Right atrium auricular region (tissue), 2 donors: ENCODE measurements around the gene EPHB2. TPM values are rescaled to one million over a fixed set of nuclear protein-coding genes. Genes with fewer than 3 reads are reported as not detected.

Experiments
- DNase-seq: peaks from one replicate; pipeline ENCODE4 v3.0.0-alpha.2; 2019; ENCODE audit warnings: low spot score
- H3K27ac ChIP-seq, 2 donors: fragments of 200-600 bp; sonication (generic); 1 replicate in 1 of 2; 2 replicates in 1 of 2; pipeline ENCODE4 v1.5.1; 2016 to 2019
- H3K27me3 ChIP-seq, 2 donors: fragments of 200-600 bp; sonication (generic); one replicate each; pipeline versions ENCODE4 v1.5.1 to v1.6.0; 2017 to 2019
- H3K36me3 ChIP-seq: fragments of 200-600 bp; sonication (generic); one replicate; pipeline ENCODE4 v1.5.1; 2016
- H3K4me1 ChIP-seq, 2 donors: fragments of 200-600 bp; sonication (generic); one replicate each; pipeline versions ENCODE4 v1.5.1 to v1.6.0; 2017 to 2019
- H3K4me3 ChIP-seq, 2 donors: fragments of 200-600 bp; sonication (generic); 1 replicate in 1 of 2; 2 replicates in 1 of 2; pipeline ENCODE4 v1.5.1; 2017 to 2019; ENCODE audit warnings: mild to moderate bottlenecking in 1 of 2, moderate library complexity in 1 of 2
- H3K9me3 ChIP-seq, 2 donors: fragments of 200-600 bp; sonication (generic); one replicate each; pipeline ENCODE4 v1.5.1; 2019
- total RNA-seq, 2 donors: library from RNA; depleted of rRNA; stranded (reverse); fragments of >200 nt; gene quantifications; one replicate each; pipeline ENCODE4 v1.1.0, GENCODE V29; 2016
- TF ChIP-seq, protein P1 (sequence below), 2 donors: fragments of 200-600 bp; sonication (generic); IDR thresholded peaks; one replicate each; pipeline ENCODE4 v1.5.1; 2019; ENCODE audit warnings: antibody characterized with exemption in 2 of 2

The EPHB2 gene
- total RNA-seq, 2 donors from 2014 or later, result 1.8 to 2.6 TPM

DNA sequence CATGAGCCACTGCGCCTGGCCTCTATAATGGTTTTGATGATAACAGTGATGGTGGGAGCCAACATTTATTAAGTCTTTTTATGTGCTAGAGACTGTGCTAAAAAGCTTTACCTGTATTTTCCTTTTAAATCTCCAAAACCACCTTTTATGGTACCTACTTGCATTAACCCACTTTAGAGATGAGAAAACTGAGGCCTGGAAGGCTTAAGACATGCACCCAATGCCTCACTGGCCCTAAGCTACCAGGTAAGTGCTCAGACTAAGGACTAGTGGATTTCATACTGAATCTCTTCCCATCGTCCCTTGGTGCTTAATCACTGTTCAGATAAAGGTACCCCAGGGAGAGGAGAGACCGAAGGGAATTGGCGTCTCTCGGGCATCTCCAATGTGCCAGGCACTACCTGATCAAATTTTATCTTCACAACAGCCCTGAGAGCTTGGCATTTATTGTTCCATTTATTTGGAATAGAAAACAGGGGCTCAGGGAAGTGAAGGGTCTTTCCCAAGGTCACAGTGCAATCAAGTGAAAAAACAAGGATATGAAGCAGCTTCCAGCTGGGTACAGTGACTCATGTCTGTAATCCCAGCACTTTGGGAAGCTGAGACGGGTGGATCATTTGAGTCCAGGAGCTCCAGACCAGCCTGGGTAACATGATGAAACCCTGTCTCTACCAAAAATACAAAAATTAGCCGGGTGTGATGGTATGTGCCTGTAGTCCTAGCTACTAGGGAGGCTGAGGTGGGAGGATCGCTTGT, 177.9 kb downstream of the EPHB2 start:
- Histone ChIP-seq H3K4me3 (no peak overlapping the region), H3K27ac (no peak overlapping the region), H3K9me3 (no peaks in the 10 kb centered on the region), H3K4me1 (no peaks in the 10 kb centered on the region), H3K36me3 (no peaks in the 10 kb centered on the region), H3K27me3 (no peaks in the 10 kb centered on the region)
- TF ChIP-seq, protein P1, sequence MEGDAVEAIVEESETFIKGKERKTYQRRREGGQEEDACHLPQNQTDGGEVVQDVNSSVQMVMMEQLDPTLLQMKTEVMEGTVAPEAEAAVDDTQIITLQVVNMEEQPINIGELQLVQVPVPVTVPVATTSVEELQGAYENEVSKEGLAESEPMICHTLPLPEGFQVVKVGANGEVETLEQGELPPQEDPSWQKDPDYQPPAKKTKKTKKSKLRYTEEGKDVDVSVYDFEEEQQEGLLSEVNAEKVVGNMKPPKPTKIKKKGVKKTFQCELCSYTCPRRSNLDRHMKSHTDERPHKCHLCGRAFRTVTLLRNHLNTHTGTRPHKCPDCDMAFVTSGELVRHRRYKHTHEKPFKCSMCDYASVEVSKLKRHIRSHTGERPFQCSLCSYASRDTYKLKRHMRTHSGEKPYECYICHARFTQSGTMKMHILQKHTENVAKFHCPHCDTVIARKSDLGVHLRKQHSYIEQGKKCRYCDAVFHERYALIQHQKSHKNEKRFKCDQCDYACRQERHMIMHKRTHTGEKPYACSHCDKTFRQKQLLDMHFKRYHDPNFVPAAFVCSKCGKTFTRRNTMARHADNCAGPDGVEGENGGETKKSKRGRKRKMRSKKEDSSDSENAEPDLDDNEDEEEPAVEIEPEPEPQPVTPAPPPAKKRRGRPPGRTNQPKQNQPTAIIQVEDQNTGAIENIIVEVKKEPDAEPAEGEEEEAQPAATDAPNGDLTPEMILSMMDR (IDR thresholded peaks at IDR 0.05), result no peak
- DNase-seq, result no peak

DNA sequence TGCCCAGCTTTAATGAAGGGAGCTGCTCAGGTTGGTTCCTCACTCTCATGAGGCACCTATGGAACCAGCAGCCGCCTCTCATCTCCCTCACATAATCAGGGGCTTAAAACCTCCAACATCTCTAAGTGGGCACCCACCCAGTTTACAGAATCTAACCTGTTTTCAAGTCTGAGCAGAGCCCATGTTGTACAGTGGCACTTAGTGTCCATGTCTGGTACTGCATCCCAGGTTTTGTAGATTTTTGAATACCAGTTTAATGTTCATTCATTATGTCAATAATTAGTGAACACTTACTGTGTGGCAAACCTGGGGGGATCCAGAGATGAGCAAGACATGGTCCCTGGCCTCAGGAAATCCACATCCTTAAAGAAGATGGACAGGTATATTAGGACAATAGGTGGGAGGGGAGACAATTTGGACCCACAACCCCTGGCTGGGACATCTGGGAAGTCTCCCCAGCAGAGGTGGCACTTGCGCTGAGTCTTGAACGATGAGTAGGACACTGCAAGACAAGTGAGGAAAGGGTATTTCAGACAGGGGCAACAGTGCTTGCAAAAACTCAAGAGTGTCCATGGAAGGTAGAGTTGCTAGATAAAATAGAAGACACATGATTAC, 178.7 kb downstream of the EPHB2 start:
- TF ChIP-seq, protein P1 (IDR thresholded peaks at IDR 0.05), result peak; percentile 69 to 78
- Histone ChIP-seq H3K4me3 (no peak overlapping the region), H3K27me3 (no peaks in the 10 kb centered on the region), H3K27ac (no peak overlapping the region), H3K4me1 (no peaks in the 10 kb centered on the region), H3K9me3 (no peaks in the 10 kb centered on the region), H3K36me3 (no peaks in the 10 kb centered on the region)
- no peak for DNase-seq

DNA sequence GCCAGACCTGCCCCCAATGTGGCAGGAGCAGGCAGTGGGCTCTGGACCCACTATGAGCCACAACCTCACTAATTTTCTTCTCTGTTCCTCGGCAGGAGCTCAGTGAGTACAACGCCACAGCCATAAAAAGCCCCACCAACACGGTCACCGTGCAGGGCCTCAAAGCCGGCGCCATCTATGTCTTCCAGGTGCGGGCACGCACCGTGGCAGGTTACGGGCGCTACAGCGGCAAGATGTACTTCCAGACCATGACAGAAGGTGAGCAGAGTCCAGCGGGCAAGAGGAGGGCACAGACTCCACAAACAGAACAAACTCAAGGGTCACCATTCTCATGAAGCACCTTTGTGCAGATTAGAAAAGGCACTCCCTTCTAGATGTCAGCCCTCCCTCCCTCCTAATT, 182.2 kb downstream of the EPHB2 start:
- Histone ChIP-seq H3K27me3 (no peaks in the 10 kb centered on the region), H3K27ac (no peak overlapping the region), H3K36me3 (no peaks in the 10 kb centered on the region), H3K4me1 (no peaks in the 10 kb centered on the region), H3K9me3 (no peaks in the 10 kb centered on the region), H3K4me3 (no peak overlapping the region)
- TF ChIP-seq, protein P1 (IDR thresholded peaks at IDR 0.05), result no peak
- DNase-seq, result no peak

DNA sequence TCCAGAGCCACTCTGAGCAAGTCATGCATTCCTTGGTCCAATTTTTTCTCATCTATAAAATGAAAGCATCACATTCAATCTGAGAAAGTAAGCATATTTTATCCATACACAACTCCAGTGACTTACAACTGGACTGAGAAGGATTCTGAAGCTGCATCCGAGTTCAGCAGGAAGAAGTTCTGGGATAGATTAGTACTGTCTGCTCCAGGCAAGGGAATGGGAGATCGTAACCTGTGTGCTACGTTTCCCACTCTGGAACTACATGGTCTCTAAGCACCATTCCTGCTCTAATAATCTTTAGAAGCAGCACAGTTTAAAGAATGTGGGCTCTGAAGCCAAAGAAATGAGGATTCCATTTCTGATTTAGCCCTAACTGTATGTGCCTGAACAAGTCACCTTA, 182.7 kb downstream of the EPHB2 start:
- no peak for DNase-seq
- Histone ChIP-seq H3K27me3 (no peaks in the 10 kb centered on the region), H3K27ac (no peak overlapping the region), H3K4me3 (no peak overlapping the region), H3K9me3 (no peaks in the 10 kb centered on the region), H3K4me1 (no peaks in the 10 kb centered on the region), H3K36me3 (no peaks in the 10 kb centered on the region)
- TF ChIP-seq, protein P1 (IDR thresholded peaks at IDR 0.05), result no peak

DNA sequence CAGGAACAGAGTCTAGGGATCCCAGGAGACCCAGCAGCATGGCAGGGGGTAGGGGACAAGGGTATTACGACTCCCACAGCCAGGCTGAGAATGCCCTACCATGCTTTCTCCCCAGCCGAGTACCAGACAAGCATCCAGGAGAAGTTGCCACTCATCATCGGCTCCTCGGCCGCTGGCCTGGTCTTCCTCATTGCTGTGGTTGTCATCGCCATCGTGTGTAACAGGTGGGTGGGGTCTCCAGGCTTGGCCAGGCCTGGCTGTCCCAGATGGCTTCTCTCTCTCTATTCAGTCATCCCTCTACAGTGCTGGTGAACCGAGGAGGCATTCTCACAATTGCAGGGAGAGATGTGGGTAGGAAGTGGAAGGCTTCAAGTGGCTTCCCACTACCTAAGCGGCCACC, 184.7 kb downstream of the EPHB2 start:
- H3K27ac ChIP-seq, result no peak overlapping the region
- DNase-seq, result no peak
- H3K36me3 ChIP-seq, result no peaks in the 10 kb centered on the region
- no peak overlapping the region for H3K4me3 ChIP-seq
- H3K27me3 ChIP-seq, result no peaks in the 10 kb centered on the region
- no peaks in the 10 kb centered on the region for H3K9me3 ChIP-seq
- TF ChIP-seq, protein P1 (IDR thresholded peaks at IDR 0.05), result no peak
- H3K4me1 ChIP-seq, result no peaks in the 10 kb centered on the region
